ENCODE data around the gene COMT.

DNA sequence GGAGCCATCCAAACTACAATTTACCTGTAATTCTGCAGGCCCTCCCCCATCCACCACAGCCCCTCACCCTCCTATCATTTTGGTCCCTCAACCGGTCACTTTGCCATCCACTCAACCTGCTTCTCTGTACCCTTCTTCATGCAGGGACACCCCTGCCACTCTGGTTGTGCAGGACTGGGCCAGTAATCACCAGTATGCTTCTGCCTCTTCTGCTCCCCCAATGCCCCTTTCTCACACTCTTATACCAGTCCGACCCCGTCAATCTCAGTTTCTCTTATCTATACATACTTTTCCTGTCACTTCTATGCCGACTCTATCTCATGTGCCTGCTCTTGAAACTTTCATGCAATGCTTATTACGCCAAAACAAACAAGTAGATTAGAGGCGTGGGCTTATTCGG is 5.1 kb upstream of the COMT start:
- no peak for TF ChIP-seq TAF1 (IDR thresholded peaks at IDR 0.05; ENCODE audit: borderline replicate concordance, low read depth, low read length)
- TF ChIP-seq POLR2AphosphoS5 (IDR thresholded peaks at IDR 0.05; ENCODE audit: low read depth, low read length): no peak
- TF ChIP-seq POLR2A (IDR thresholded peaks at IDR 0.05; ENCODE audit: low read depth, low read length): no peak

Data from GM12892 (cell line).